GM12878 (cell line): ENCODE measurements around the gene KANK4.

Experiments
- ETV6 ChIP-seq, 2 experiments: fragments of 450-650 bp in 1 of 2; IDR thresholded peaks in 1 of 2; conservative IDR thresholded peaks in 1 of 2; 2 replicates each; pipeline ENCODE4 v1.6.1; 2014; ENCODE audit warnings: antibody characterized with exemption in 1 of 2, borderline replicate concordance in 1 of 2, low read depth in 1 of 2, mild to moderate bottlenecking in 1 of 2, moderate library complexity in 1 of 2
- GATAD2B ChIP-seq: fragments of 450-650 bp; conservative IDR thresholded peaks from 2 replicates; pipeline ENCODE4 v1.6.1; 2017; ENCODE audit warnings: low read depth, mild to moderate bottlenecking, moderate library complexity
- TAF1 ChIP-seq: IDR thresholded peaks from 2 replicates; pipeline ENCODE4 v1.6.1; 2011; ENCODE audit warnings: mild to moderate bottlenecking, low read depth, low read length, borderline replicate concordance
- ZSCAN29 ChIP-seq: fragments of 450-650 bp; IDR thresholded peaks from 2 replicates; pipeline ENCODE4 v1.6.1; 2017; ENCODE audit warnings: mild to moderate bottlenecking, moderate library complexity

DNA sequence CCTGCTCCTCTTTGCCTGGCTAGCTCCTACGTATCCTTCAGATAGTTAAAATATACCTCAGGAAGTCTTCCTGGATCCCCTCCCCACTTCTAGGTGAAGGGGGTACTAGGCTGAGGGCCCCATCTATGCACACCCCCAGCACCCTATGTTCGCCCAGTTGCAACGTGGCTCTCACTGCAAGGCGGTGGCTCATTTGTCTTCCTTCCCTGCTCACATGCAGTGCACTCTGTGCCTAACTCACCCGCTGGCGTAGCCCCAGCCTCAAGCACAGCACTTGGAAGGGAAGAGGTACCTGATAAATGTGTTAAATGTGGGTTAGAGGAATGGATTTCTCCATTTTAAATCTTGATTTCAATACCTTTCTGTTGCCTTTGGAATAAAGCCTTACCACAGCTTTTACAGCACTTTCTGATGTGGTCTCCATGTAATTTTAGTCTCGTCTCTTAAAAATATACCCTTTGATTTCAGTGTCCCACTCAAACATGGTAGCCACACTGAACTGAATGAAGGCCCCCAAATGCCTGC lies 85.2 kb downstream of the KANK4 start:
- TF ChIP-seq ETV6 (conservative IDR thresholded peaks at IDR 0.05 in 1 of 2, IDR thresholded peaks at IDR 0.05 in 1 of 2; ENCODE audit: borderline replicate concordance in 1 of 2, low read depth in 1 of 2) (no peak), ZSCAN29 (no peak), GATAD2B (no peak), TAF1 (no peak)
